Endodermal cell (in vitro differentiated cells): ENCODE measurements around the gene SMIM45.
A peak's percentile ranks its signal among the peaks of the same experiment; 100 is the strongest.

ENCODE experiments used
- DNase-seq: peaks from one replicate; pipeline ENCODE4 v3.0.0-alpha.2; 2017
- H3K27ac ChIP-seq: 2 replicates; pipeline ENCODE4 v1.5.1; 2013; ENCODE audit warnings: mild to moderate bottlenecking, low read depth, low read length, moderate library complexity
- H3K27me3 ChIP-seq: 2 replicates; pipeline ENCODE4 v1.6.1; 2013; ENCODE audit warnings: mild to moderate bottlenecking, low read length, moderate library complexity; ENCODE audit not compliant: insufficient read depth, control insufficient read depth, poor library complexity, severe bottlenecking
- H3K36me3 ChIP-seq: 2 replicates; pipeline ENCODE4 v1.7.0; 2013; ENCODE audit warnings: mild to moderate bottlenecking, low read length, moderate library complexity; ENCODE audit not compliant: control insufficient read depth, insufficient read depth
- H3K4me1 ChIP-seq: one replicate; pipeline ENCODE4 v1.7.0; 2013; ENCODE audit warnings: low read length; ENCODE audit not compliant: control insufficient read depth, insufficient read depth
- H3K4me3 ChIP-seq: 2 replicates; pipeline ENCODE4 v1.5.1; 2013; ENCODE audit warnings: mild to moderate bottlenecking, low read length, moderate library complexity
- H3K9ac ChIP-seq: 2 replicates; pipeline ENCODE4 v1.6.1; 2013; ENCODE audit warnings: mild to moderate bottlenecking, low read length, moderate library complexity; ENCODE audit not compliant: poor library complexity, severe bottlenecking; ENCODE audit errors: extremely low read depth
- H3K9me3 ChIP-seq: 2 replicates; pipeline ENCODE4 v1.6.1; 2013; ENCODE audit warnings: mild to moderate bottlenecking, low read length, moderate library complexity; ENCODE audit not compliant: control insufficient read depth
- H3K27ac Mint-ChIP-seq: 2 replicates; pipeline ENCODE4 v1.8.0; 2020; ENCODE audit warnings: mixed read lengths
- H3K27me3 Mint-ChIP-seq: 2 replicates; pipeline ENCODE4 v1.8.0; 2021; ENCODE audit warnings: mild to moderate bottlenecking, mixed read lengths; ENCODE audit not compliant: insufficient read depth
- H3K36me3 Mint-ChIP-seq: 2 replicates; pipeline ENCODE4 v1.8.0; 2020; ENCODE audit warnings: low read depth, mixed read lengths
- H3K4me1 Mint-ChIP-seq: 2 replicates; pipeline ENCODE4 v1.8.0; 2020; ENCODE audit warnings: mixed read lengths
- H3K4me3 Mint-ChIP-seq: 2 replicates; pipeline ENCODE4 v1.8.0; 2020; ENCODE audit warnings: mild to moderate bottlenecking, moderate library complexity, mixed read lengths
- H3K9me3 Mint-ChIP-seq: 2 replicates; pipeline ENCODE4 v1.8.0; 2020; ENCODE audit warnings: mild to moderate bottlenecking, mixed read lengths
- CTCF ChIP-seq: fragments of 200-600 bp; sonication (generic); conservative IDR thresholded peaks from 2 replicates; pipeline ENCODE4 v1.5.0; 2021; ENCODE audit warnings: antibody characterized with exemption, mild to moderate bottlenecking
- WGBS, 2 experiments: methylation state at CpG; one replicate each; pipeline versions ENCODE4 v1.1.5 to v1.1.7; 2013; ENCODE audit warnings: missing lambda C conversion rate in 2 of 2, mixed read lengths in 1 of 2; ENCODE audit not compliant: insufficient coverage in 1 of 2, insufficient read length in 1 of 2; 5-methylcytosine and 5-hydroxymethylcytosine counted together

SMIM45 gene

GRCh38 chr22:41995211-41995610 lies 43.3 kb downstream of the SMIM45 start:
- Histone ChIP-seq H3K4me3 (no peak overlapping the region), H3K36me3 (no peaks in the 10 kb centered on the region), H3K9me3 (no peaks in the 10 kb centered on the region), H3K27me3 (no peaks in the 10 kb centered on the region), H3K4me1 (no peaks in the 10 kb centered on the region), H3K9ac (no peak overlapping the region), H3K27ac (peak overlapping the region; percentile 24)
- H3K4me3 Mint-ChIP-seq: no peak overlapping the region
- no peaks in the 10 kb centered on the region for H3K27me3 Mint-ChIP-seq
- no peaks in the 10 kb centered on the region for H3K9me3 Mint-ChIP-seq
- H3K4me1 Mint-ChIP-seq: no peaks in the 10 kb centered on the region
- WGBS, 2 experiments: 81 to 86% methylated on average over 3 of the region's 3 CpGs
- peak; percentile 27 for DNase-seq
- H3K27ac Mint-ChIP-seq: no peak overlapping the region
- no peaks in the 10 kb centered on the region for H3K36me3 Mint-ChIP-seq
- no peak for TF ChIP-seq CTCF

GRCh38 chr22:41996826-41997225 lies 44.9 kb downstream of the SMIM45 start:
- peaks cover 9% of the 10 kb centered on the region for H3K27me3 Mint-ChIP-seq

GRCh38 chr22:41998361-41999261 lies 46.7 kb downstream of the SMIM45 start, which contains the start of gene WBP2NL:
Gene WBP2NL (plus strand): TSS chr22:41998788. CDS start chr22:41998819, 31 bp downstream.
- Mint-ChIP-seq H3K4me3 (no peak within 1 kb of the TSS), H3K4me1 (no peaks in the 10 kb centered on the region), H3K27me3 (peaks cover 14% of the 10 kb centered on the region), H3K27ac (no peak within 1 kb of the TSS), H3K9me3 (no peaks in the 10 kb centered on the region), H3K36me3 (no peaks in the 10 kb centered on the region)
- Histone ChIP-seq H3K36me3 (no peaks in the 10 kb centered on the region), H3K27me3 (no peaks in the 10 kb centered on the region), H3K4me1 (no peaks in the 10 kb centered on the region), H3K27ac (no peak within 1 kb of the TSS), H3K4me3 (no peak within 1 kb of the TSS), H3K9me3 (no peaks in the 10 kb centered on the region), H3K9ac (no peak within 1 kb of the TSS)
- TF ChIP-seq CTCF: no peak
- peak; percentile 36 for DNase-seq
- WGBS, 2 experiments: 92 to 98% methylated on average over 40 to 67 of the region's 71 CpGs

More at GRCh38 chr22:41996826-41997225, 44.9 kb downstream of the SMIM45 start:
- no peaks in the 10 kb centered on the region for H3K9me3 ChIP-seq
- no peaks in the 10 kb centered on the region for H3K36me3 ChIP-seq
- no peak overlapping the region for H3K4me3 ChIP-seq
- WGBS, 2 experiments: 83 to 87% methylated on average over 4 to 5 of the region's 5 CpGs
- no peaks in the 10 kb centered on the region for H3K27me3 ChIP-seq
- H3K9me3 Mint-ChIP-seq: no peaks in the 10 kb centered on the region
- H3K36me3 Mint-ChIP-seq: no peaks in the 10 kb centered on the region
- no peak overlapping the region for H3K27ac ChIP-seq
- TF ChIP-seq CTCF: no peak
- no peaks in the 10 kb centered on the region for H3K4me1 Mint-ChIP-seq
- no peak overlapping the region for H3K9ac ChIP-seq
- no peak overlapping the region for H3K27ac Mint-ChIP-seq
- DNase-seq: peak; percentile 34
- no peaks in the 10 kb centered on the region for H3K4me1 ChIP-seq
- no peak overlapping the region for H3K4me3 Mint-ChIP-seq
